ENCODE data around the gene NGEF. TPM values are rescaled to one million over a fixed set of nuclear protein-coding genes. Genes with fewer than 3 reads are reported as not detected.

NGEF gene
- total and polyA plus RNA-seq, 4 donors = 10.6 to 22.6 (median 10.8) TPM

- no peak for DNase-seq (ENCODE audit: low spot score)
- Histone ChIP-seq H3K4me1 (ENCODE audit: control insufficient read depth in 4 of 4, insufficient read depth in 4 of 4, low read length in 3 of 4) (peaks cover 0 to 13% (median 3%) of the 10 kb centered on the region in 4 donors), H3K9ac (ENCODE audit: low read depth in 1 of 2, low read length in 2 of 2) (no peak overlapping the region), H3K36me3 (ENCODE audit: control insufficient read depth in 4 of 4, insufficient read depth in 3 of 4, low read depth in 1 of 4, low read length in 3 of 4) (no peaks in the 10 kb centered on the region), H3K4me3 (ENCODE audit: low read depth in 1 of 3, low read length in 3 of 3) (no peak overlapping the region), H3K9me3 (ENCODE audit: control insufficient read depth in 4 of 4, low read length in 3 of 4) (no peaks in the 10 kb centered on the region), H3K27ac (ENCODE audit: low read depth in 1 of 2, low read length in 2 of 2) (peak overlapping the region; percentile 69 to 79), H3K27me3 (ENCODE audit: control insufficient read depth in 4 of 4, insufficient read depth in 4 of 4, low read length in 3 of 4) (no peaks in the 10 kb centered on the region)
- TF ChIP-seq, protein P1, sequence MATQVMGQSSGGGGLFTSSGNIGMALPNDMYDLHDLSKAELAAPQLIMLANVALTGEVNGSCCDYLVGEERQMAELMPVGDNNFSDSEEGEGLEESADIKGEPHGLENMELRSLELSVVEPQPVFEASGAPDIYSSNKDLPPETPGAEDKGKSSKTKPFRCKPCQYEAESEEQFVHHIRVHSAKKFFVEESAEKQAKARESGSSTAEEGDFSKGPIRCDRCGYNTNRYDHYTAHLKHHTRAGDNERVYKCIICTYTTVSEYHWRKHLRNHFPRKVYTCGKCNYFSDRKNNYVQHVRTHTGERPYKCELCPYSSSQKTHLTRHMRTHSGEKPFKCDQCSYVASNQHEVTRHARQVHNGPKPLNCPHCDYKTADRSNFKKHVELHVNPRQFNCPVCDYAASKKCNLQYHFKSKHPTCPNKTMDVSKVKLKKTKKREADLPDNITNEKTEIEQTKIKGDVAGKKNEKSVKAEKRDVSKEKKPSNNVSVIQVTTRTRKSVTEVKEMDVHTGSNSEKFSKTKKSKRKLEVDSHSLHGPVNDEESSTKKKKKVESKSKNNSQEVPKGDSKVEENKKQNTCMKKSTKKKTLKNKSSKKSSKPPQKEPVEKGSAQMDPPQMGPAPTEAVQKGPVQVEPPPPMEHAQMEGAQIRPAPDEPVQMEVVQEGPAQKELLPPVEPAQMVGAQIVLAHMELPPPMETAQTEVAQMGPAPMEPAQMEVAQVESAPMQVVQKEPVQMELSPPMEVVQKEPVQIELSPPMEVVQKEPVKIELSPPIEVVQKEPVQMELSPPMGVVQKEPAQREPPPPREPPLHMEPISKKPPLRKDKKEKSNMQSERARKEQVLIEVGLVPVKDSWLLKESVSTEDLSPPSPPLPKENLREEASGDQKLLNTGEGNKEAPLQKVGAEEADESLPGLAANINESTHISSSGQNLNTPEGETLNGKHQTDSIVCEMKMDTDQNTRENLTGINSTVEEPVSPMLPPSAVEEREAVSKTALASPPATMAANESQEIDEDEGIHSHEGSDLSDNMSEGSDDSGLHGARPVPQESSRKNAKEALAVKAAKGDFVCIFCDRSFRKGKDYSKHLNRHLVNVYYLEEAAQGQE (IDR thresholded peaks at IDR 0.05) = no peak
- TF ChIP-seq NR2F2 (IDR thresholded peaks at IDR 0.05) (no peak), FOXA1 (IDR thresholded peaks at IDR 0.05) (no peak), CTCF (IDR thresholded peaks at IDR 0.05; ENCODE audit: low read depth, low read length, missing input control) (no peak), ATF3 (IDR thresholded peaks at IDR 0.05) (no peak), HNF4A (conservative IDR thresholded peaks at IDR 0.05) (no peak), RXRA (IDR thresholded peaks at IDR 0.05) (no peak), RAD21 (IDR thresholded peaks at IDR 0.05) (no peak), YY1 (IDR thresholded peaks at IDR 0.05) (no peak), TAF1 (conservative IDR thresholded peaks at IDR 0.05) (no peak), HNF4G (IDR thresholded peaks at IDR 0.05) (no peak), SP1 (IDR thresholded peaks at IDR 0.05) (no peak), JUND (IDR thresholded peaks at IDR 0.05) (no peak), GABPA (IDR thresholded peaks at IDR 0.05 in 1 of 2, conservative IDR thresholded peaks at IDR 0.05 in 1 of 2) (no peak), EGR1 (IDR thresholded peaks at IDR 0.05; ENCODE audit: low read depth in 2 of 2) (no peak), FOXA2 (IDR thresholded peaks at IDR 0.05) (no peak)
- TF ChIP-seq, protein P2, sequence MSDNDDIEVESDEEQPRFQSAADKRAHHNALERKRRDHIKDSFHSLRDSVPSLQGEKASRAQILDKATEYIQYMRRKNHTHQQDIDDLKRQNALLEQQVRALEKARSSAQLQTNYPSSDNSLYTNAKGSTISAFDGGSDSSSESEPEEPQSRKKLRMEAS (IDR thresholded peaks at IDR 0.05) = no peak
- TF ChIP-seq, protein P3, sequence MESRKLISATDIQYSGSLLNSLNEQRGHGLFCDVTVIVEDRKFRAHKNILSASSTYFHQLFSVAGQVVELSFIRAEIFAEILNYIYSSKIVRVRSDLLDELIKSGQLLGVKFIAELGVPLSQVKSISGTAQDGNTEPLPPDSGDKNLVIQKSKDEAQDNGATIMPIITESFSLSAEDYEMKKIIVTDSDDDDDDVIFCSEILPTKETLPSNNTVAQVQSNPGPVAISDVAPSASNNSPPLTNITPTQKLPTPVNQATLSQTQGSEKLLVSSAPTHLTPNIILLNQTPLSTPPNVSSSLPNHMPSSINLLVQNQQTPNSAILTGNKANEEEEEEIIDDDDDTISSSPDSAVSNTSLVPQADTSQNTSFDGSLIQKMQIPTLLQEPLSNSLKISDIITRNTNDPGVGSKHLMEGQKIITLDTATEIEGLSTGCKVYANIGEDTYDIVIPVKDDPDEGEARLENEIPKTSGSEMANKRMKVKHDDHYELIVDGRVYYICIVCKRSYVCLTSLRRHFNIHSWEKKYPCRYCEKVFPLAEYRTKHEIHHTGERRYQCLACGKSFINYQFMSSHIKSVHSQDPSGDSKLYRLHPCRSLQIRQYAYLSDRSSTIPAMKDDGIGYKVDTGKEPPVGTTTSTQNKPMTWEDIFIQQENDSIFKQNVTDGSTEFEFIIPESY (IDR thresholded peaks at IDR 0.05) = no peak
- WGBS = 72% methylated on average over 7 of the region's 7 CpGs
Measured at GRCh38 chr2:233059547-233059796, 46.4 kb upstream of the NGEF start.
